Glomerular endothelial cell (primary cell): ENCODE measurements around the gene HES4. TPM values are rescaled to one million over a fixed set of nuclear protein-coding genes. Genes with fewer than 3 reads are reported as not detected.
"Not testable (repeated sequence)": the region's sequence is repeated elsewhere in the genome, so short reads cannot be mapped to it uniquely, and the experiment has no call there.

Source experiments
- DNase-seq: peaks from one replicate; pipeline ENCODE4 v3.0.0-alpha.2; 2011; ENCODE audit warnings: low read depth, low spot score; ENCODE audit errors: extremely low read depth
- total RNA-seq: library from RNA; depleted of rRNA; stranded (reverse); fragments of >200 nt; gene quantifications from 2 replicates; pipeline ENCODE4 v1.2.3, GENCODE V29; 2015

Gene HES4
- total RNA-seq, 1 donor from 2014 or later = 219 TPM

GRCh38 chr1:981491-981954 is 18.4 kb downstream of the HES4 start:
- DNase-seq = no peak

GRCh38 chr1:980602-981395 is 19.1 kb downstream of the HES4 start:
- DNase-seq = no peak

- no peak for DNase-seq
Observed at GRCh38 chr1:980137-980571, 19.7 kb downstream of the HES4 start.

GRCh38 chr1:979744-980072 is 20.2 kb downstream of the HES4 start:
- no peak for DNase-seq

- DNase-seq = no peak
Observed at GRCh38 chr1:978835-979743, 20.8 kb downstream of the HES4 start.

GRCh38 chr1:978069-978834 is 21.6 kb downstream of the HES4 start:
- no peak for DNase-seq

GRCh38 chr1:976791-977190 is 23.1 kb downstream of the HES4 start:
- DNase-seq = not testable (repeated sequence)

- no peak for DNase-seq
Observed at GRCh38 chr1:975896-976683, 23.8 kb downstream of the HES4 start.

- DNase-seq = no peak
Observed at GRCh38 chr1:975365-975764, 24.5 kb downstream of the HES4 start.

- no peak for DNase-seq
Observed at GRCh38 chr1:974687-975328, 25.1 kb downstream of the HES4 start.

- DNase-seq = no peak
Observed at GRCh38 chr1:974293-974640, 25.6 kb downstream of the HES4 start.

GRCh38 chr1:973459-974292 is 26.2 kb downstream of the HES4 start:
- no peak for DNase-seq

- DNase-seq = no peak
Observed at GRCh38 chr1:972726-973458, 27.0 kb downstream of the HES4 start.

GRCh38 chr1:971751-972506 is 28.0 kb downstream of the HES4 start:
- no peak for DNase-seq

- no peak for DNase-seq
Observed at GRCh38 chr1:970973-971730, 28.7 kb downstream of the HES4 start.

- no peak for DNase-seq
Observed at GRCh38 chr1:970242-970972, 29.5 kb downstream of the HES4 start.
